Limb (tissue), 2 donors: ENCODE measurements around the gene ZRANB3.

Experiments used
- DNase-seq, 2 donors: peaks; one replicate each; pipeline ENCODE4 v3.0.0-alpha.2; 2016; ENCODE audit errors: extremely low spot score in 2 of 2

The ZRANB3 gene

GRCh38 chr2:135252805-135253458 is 278.1 kb downstream of the ZRANB3 start:
- DNase-seq: no peak

- DNase-seq: no peak
These were observed 282.4 kb downstream of the ZRANB3 start for GRCh38 chr2:135248611-135249010.

- no peak for DNase-seq
These were observed 284.2 kb downstream of the ZRANB3 start for GRCh38 chr2:135246711-135247270.

- DNase-seq: no peak
These were observed 285.9 kb downstream of the ZRANB3 start for GRCh38 chr2:135245071-135245470.

GRCh38 chr2:135238651-135239050 is 292.4 kb downstream of the ZRANB3 start:
- DNase-seq: no peak

- no peak for DNase-seq
These were observed 300.9 kb downstream of the ZRANB3 start for GRCh38 chr2:135230150-135230549.

- no peak for DNase-seq
These were observed 303.6 kb downstream of the ZRANB3 start for GRCh38 chr2:135227386-135227785.

GRCh38 chr2:135226961-135227360 is 304.1 kb downstream of the ZRANB3 start:
- no peak for DNase-seq

- DNase-seq: no peak
These were observed 305.2 kb downstream of the ZRANB3 start for GRCh38 chr2:135225781-135226180.

- DNase-seq: no peak
These were observed 311.8 kb downstream of the ZRANB3 start for GRCh38 chr2:135219226-135219625.

- no peak for DNase-seq
These were observed 312.6 kb downstream of the ZRANB3 start for GRCh38 chr2:135218426-135218825.

GRCh38 chr2:135212757-135213156 is 318.3 kb downstream of the ZRANB3 start:
- no peak for DNase-seq

GRCh38 chr2:135208016-135208415 is 323.0 kb downstream of the ZRANB3 start:
- DNase-seq: no peak

GRCh38 chr2:135203944-135204343 is 327.1 kb downstream of the ZRANB3 start:
- no peak for DNase-seq

- no peak for DNase-seq
These were observed 328.3 kb downstream of the ZRANB3 start for GRCh38 chr2:135202751-135203150.

GRCh38 chr2:135198481-135198880 is 332.5 kb downstream of the ZRANB3 start:
- no peak for DNase-seq

- no peak for DNase-seq
These were observed 340.2 kb downstream of the ZRANB3 start for GRCh38 chr2:135190799-135191198.

- DNase-seq: no peak
These were observed 341.9 kb downstream of the ZRANB3 start for GRCh38 chr2:135189148-135189547.

- DNase-seq: no peak
These were observed 343.7 kb downstream of the ZRANB3 start for GRCh38 chr2:135187270-135187669.

GRCh38 chr2:135186054-135186453 is 345.0 kb downstream of the ZRANB3 start:
- no peak for DNase-seq

- no peak for DNase-seq
These were observed 347.2 kb downstream of the ZRANB3 start for GRCh38 chr2:135183822-135184221.

GRCh38 chr2:135182601-135183000 is 348.4 kb downstream of the ZRANB3 start:
- no peak for DNase-seq

GRCh38 chr2:135182190-135182589 is 348.8 kb downstream of the ZRANB3 start:
- no peak for DNase-seq

GRCh38 chr2:135179689-135180088 is 351.3 kb downstream of the ZRANB3 start:
- no peak for DNase-seq
